Naive thymus-derived CD8-positive, alpha-beta T cell (primary cell): ENCODE results near the gene TUBB4B. TPM values are rescaled to one million over a fixed set of nuclear protein-coding genes. Genes with fewer than 3 reads are reported as not detected.
"Not testable (repeated sequence)": the region's sequence is repeated elsewhere in the genome, so short reads cannot be mapped to it uniquely, and the experiment has no call there.

Source experiments
- ATAC-seq, 2 donors: fragments of 150-1000 bp; cut with Tn5 transposase in 1 of 2; sonication (Bioruptor Pico), chemical (Tn5 transposase) in 1 of 2; 1 replicate in 1 of 2; 2 replicates in 1 of 2; pipeline ENCODE4 v1.10.0; 2021; ENCODE audit warnings: mild to moderate bottlenecking in 2 of 2, moderate library complexity in 2 of 2
- POLR2A ChIA-PET: fragments of 350-600 bp; sonication (Branson Sonifier 250); formaldehyde crosslinking; loops from one replicate; lab custom pipeline; 2021; ENCODE audit warnings: antibody characterized with exemption; lab: Charles Lee
- DNase-seq, 10 donors: peaks; one replicate each; pipeline versions ENCODE4 v3.0.0 to v3.0.0-alpha.2; 2020 to 2022
- H3K27ac Mint-ChIP-seq, 10 donors: one replicate each; pipeline ENCODE4 v1.8.0; 2020 to 2022; ENCODE audit warnings: mild to moderate bottlenecking in 10 of 10, mixed read lengths in 10 of 10, moderate library complexity in 4 of 10, inconsistent platforms in 1 of 10
- H3K27me3 Mint-ChIP-seq, 5 donors: one replicate each; pipeline ENCODE4 v1.8.0; 2021 to 2022; ENCODE audit warnings: mixed read lengths in 5 of 5
- H3K36me3 Mint-ChIP-seq, 3 donors: one replicate each; pipeline ENCODE4 v1.8.0; 2020 to 2022; ENCODE audit warnings: mixed read lengths in 3 of 3, mild to moderate bottlenecking in 2 of 3, inconsistent platforms in 1 of 3
- H3K4me1 Mint-ChIP-seq, 4 donors: one replicate each; pipeline ENCODE4 v1.8.0; 2021 to 2022; ENCODE audit warnings: mixed read lengths in 4 of 4
- H3K4me3 Mint-ChIP-seq, 10 donors: one replicate each; pipeline ENCODE4 v1.8.0; 2020 to 2022; ENCODE audit warnings: mild to moderate bottlenecking in 10 of 10, mixed read lengths in 10 of 10, moderate library complexity in 6 of 10, inconsistent platforms in 1 of 10
- H3K9me3 Mint-ChIP-seq, 9 donors: one replicate each; pipeline ENCODE4 v1.8.0; 2020 to 2022; ENCODE audit warnings: mixed read lengths in 9 of 9, mild to moderate bottlenecking in 3 of 9, inconsistent platforms in 1 of 9, moderate library complexity in 1 of 9
- polyA plus RNA-seq, 3 donors: library from polyadenylated mRNA; unstranded; fragments of 300-500 nt; fragmentation: Illumina TruSeq; gene quantifications; one replicate each; pipeline ENCODE4 v1.2.3, GENCODE V29; 2021
- total RNA-seq, 8 experiments: library from RNA in 2 of 8; stranded (reverse) in 2 of 8; gene quantifications; one replicate each; pipeline ENCODE4 v1.2.3 and lab custom pipeline; 2021 to 2026

Gene TUBB4B
- total and polyA plus RNA-seq, 5 experiments from 2014 or later = 10.8 to 60.2 (median 23.4) TPM

DNA sequence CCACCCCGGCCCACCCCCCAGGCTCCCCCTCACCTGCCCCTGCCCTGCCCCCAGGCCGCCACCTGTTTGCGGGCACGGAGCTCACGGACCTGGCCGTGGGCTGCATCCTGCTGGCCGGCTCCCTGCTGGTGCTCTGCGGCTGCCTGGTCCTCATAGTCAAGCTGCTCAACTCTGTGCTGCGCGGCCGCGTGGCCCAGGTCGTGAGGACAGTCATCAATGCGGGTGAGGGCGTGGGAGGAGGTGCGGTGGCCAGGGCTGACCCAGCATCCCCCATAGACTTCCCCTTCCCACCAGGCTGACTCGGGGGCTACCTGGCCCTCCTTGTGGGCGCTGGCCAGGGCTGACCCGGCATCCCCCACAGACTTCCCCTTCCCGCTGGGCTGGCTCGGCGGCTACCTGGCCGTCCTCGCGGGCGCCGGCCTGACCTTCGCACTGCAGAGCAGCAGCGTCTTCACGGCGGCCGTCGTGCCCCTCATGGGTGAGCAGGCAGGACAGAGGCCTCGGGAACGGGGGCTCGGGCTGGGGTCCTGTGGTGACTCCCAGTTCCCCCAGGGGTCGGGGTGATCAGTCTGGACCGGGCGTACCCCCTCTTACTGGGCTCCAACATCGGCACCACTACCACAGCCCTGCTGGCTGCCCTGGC, 6.9 kb upstream of the TUBB4B start:
- POLR2A ChIA-PET = interaction anchor here (1.4 kb wide), 1 partner anchor 21 kb away, joined by 5 read pairs; the partner anchor contains the start of gene NELFB
- Mint-ChIP-seq H3K36me3 (no peaks in the 10 kb centered on the region), H3K27me3 (peaks cover 0 to 18% (median 0%) of the 10 kb centered on the region in 5 donors), H3K9me3 (no peaks in the 10 kb centered on the region), H3K27ac (no peak overlapping the region), H3K4me1 (peaks cover 5 to 19% (median 12%) of the 10 kb centered on the region in 4 donors), H3K4me3 (no peak overlapping the region)
- ATAC-seq (no peak), DNase-seq (no peak)

DNA sequence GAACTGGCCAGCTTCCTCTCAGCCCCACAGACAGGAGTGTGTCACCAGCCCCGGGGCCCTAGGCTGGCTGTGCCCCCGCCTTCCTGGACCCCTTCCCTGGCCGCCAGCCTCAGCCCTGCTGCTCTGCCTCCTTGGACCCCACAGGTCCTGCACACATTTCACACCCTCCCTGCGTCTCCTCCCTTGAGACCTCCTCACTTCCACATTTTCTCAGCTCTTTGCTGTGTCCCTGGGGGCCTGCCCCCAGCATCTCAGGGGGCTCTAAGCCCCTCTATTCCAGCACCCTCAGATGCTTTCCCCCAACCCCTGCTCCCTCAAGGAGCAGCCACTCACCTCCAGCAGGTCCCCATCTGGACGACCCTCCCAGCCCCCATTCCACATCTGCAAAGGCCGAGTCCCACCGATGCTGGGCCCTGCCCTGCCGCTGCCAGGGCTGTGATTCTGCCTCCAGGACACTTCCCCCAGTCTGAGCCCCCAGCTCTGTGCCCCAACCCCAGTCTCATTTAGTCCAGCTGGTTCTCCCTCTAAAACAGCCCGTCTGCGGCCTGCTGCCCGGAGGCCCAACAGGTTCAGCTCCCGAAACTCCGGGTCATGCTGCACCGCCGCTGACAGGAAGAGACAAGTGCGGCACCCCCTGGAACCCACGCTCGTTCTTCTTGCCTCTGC, 6.2 kb upstream of the TUBB4B start:
- Mint-ChIP-seq H3K4me1 (peaks cover 5 to 26% (median 14%) of the 10 kb centered on the region in 4 donors), H3K36me3 (no peaks in the 10 kb centered on the region), H3K27me3 (peaks cover 0 to 18% (median 0%) of the 10 kb centered on the region in 5 donors), H3K9me3 (no peaks in the 10 kb centered on the region), H3K4me3 (peak overlapping the region in 1 of 10 donors; percentile 29), H3K27ac (peak overlapping the region in 1 of 10 donors; percentile 11)
- DNase-seq = no peak
- no peak for ATAC-seq
- POLR2A ChIA-PET = interaction anchor here (0.9 to 1.4 kb wide), 2 partner anchors 11 to 20 kb away, joined by 3 to 5 read pairs; partner anchors contain the start of gene NELFB

DNA sequence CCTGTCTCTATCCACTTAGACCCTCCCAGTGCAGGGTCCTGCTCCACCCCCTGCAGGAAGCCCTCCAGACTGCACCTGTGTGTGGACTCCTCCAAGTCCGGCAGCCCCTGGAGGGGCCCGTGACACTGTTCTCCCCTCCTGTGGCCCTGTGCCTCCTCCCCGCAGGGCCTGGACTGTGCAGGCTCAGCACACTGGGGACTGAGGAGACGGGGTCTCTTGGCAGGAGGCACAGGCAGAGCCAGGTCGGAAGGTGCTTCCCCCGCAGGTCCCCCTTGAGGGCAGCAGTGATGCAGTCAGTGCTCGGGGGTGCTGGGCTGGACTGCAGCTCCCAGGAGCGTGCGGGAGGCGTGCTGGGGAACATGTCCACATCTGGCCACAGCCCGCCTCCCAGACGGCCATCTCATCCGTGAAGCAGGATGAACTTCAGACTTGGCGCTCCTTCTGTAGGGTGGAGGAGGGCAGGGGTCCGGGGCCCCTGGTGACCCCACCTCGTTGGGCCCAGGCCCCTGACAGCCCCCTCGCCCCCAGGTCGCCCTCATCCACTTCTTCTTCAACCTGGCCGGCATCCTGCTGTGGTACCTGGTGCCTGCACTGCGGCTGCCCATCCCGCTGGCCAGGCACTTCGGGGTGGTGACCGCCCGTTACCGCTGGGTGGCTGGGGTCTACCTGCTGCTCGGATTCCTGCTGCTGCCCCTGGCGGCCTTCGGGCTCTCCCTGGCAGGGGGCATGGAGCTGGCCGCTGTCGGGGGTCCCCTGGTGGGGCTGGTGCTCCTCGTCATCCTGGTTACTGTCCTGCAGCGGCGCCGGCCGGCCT, 5.5 kb upstream of the TUBB4B start:
- no peak overlapping the region for H3K27ac Mint-ChIP-seq
- ATAC-seq = no peak
- no peaks in the 10 kb centered on the region for H3K9me3 Mint-ChIP-seq

DNA sequence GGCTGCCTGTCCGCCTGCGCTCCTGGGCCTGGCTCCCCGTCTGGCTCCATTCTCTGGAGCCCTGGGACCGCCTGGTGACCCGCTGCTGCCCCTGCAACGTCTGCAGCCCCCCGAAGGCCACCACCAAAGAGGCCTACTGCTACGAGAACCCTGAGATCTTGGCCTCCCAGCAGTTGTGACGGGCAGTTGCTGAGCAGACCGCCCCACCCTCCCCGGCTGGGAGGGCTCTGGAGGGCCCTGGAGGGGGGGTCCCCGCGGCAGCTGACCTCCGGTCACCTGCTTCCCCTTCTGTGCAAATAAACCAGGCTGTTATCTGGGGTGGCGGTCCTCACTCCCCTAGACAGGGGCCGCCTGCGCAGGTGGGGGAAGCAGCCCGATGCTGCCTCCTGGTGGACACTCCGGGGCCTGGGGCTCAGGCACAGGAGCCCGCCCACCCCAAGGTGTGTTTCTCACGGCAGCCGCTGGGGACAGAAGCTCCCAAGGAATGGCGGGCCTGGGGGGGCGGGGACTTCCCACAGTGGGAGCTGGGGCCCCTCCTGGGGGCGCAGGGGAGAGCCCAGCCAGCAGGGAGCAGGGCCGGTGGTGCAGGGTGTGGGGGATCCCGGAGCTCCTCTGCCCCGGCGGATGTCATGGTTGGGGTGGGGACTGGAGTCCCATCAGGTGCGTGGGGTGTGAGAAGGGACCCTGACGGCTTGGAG, 4.7 kb upstream of the TUBB4B start:
- DNase-seq (peak; percentile 84 to 94 (median 89)), ATAC-seq (peak; percentile 28 to 31)
- H3K9me3 Mint-ChIP-seq = no peaks in the 10 kb centered on the region
- peaks cover 5 to 31% (median 17%) of the 10 kb centered on the region in 4 donors for H3K4me1 Mint-ChIP-seq
- H3K36me3 Mint-ChIP-seq = no peaks in the 10 kb centered on the region
- peak overlapping the region in 1 of 10 donors; percentile 25 for H3K27ac Mint-ChIP-seq
- H3K27me3 Mint-ChIP-seq = peaks cover 0 to 18% (median 0%) of the 10 kb centered on the region in 5 donors
- POLR2A ChIA-PET = interaction anchor here (0.5 to 1.7 kb wide), 14 partner anchors 8 to 383 kb away, joined by 3 to 12 read pairs (median 4); partner anchors contain the start of genes ANAPC2, DPP7, EXD3 and MAN1B1
- H3K4me3 Mint-ChIP-seq = peak overlapping the region in 3 of 10 donors; percentile 9 to 48 (median 44)

More for the DNA sequence above, 5.5 kb upstream of the TUBB4B start:
- peaks cover 0 to 18% (median 0%) of the 10 kb centered on the region in 5 donors for H3K27me3 Mint-ChIP-seq
- no peak for DNase-seq
- no peak overlapping the region for H3K4me3 Mint-ChIP-seq
- no peaks in the 10 kb centered on the region for H3K36me3 Mint-ChIP-seq
- POLR2A ChIA-PET = interaction anchor here (0.9 to 1.7 kb wide), 7 partner anchors 12 to 384 kb away, joined by 3 to 7 read pairs (median 4); partner anchors contain the start of genes EXD3, MAN1B1, NELFB and NOXA1
- peaks cover 5 to 28% (median 14%) of the 10 kb centered on the region in 4 donors for H3K4me1 Mint-ChIP-seq

DNA sequence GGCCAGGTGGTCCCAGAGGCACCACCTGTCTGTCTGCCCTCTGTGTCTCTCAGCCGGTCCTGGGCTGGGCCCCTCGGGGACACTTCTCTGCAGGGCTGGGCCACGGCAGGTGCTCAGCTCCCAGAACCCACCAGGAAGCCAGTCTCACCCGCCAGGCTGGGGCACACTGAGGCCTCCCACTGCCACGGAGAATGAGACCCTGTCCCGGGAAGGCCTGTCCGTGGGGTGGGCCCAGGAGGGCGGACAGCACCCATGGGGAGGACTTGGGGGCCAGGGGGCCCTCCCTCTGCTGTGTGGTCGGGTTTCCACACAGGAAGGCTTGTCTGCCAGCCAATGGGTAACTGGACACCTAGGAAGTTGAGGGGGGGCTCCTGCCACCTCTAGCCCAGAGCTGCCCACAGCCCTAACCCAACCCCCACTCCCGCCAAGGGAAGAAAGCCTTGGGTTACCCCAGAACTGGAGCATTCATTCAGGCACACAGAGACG, 4.1 kb upstream of the TUBB4B start:
- no peaks in the 10 kb centered on the region for H3K9me3 Mint-ChIP-seq
- ATAC-seq (no peak), DNase-seq (no peak)
- peak overlapping the region in 2 of 10 donors; percentile 44 to 48 for H3K4me3 Mint-ChIP-seq
- no peak overlapping the region for H3K27ac Mint-ChIP-seq
- no peaks in the 10 kb centered on the region for H3K36me3 Mint-ChIP-seq
- peaks cover 0 to 14% (median 0%) of the 10 kb centered on the region in 5 donors for H3K27me3 Mint-ChIP-seq
- H3K4me1 Mint-ChIP-seq = peaks cover 6 to 31% (median 17%) of the 10 kb centered on the region in 4 donors
- POLR2A ChIA-PET = interaction anchor here (0.6 to 8.9 kb wide), 17 partner anchors 9 to 383 kb away, joined by 3 to 139 read pairs (median 4); partner anchors contain the start of genes ANAPC2, DPP7, EXD3 and MAN1B1

DNA sequence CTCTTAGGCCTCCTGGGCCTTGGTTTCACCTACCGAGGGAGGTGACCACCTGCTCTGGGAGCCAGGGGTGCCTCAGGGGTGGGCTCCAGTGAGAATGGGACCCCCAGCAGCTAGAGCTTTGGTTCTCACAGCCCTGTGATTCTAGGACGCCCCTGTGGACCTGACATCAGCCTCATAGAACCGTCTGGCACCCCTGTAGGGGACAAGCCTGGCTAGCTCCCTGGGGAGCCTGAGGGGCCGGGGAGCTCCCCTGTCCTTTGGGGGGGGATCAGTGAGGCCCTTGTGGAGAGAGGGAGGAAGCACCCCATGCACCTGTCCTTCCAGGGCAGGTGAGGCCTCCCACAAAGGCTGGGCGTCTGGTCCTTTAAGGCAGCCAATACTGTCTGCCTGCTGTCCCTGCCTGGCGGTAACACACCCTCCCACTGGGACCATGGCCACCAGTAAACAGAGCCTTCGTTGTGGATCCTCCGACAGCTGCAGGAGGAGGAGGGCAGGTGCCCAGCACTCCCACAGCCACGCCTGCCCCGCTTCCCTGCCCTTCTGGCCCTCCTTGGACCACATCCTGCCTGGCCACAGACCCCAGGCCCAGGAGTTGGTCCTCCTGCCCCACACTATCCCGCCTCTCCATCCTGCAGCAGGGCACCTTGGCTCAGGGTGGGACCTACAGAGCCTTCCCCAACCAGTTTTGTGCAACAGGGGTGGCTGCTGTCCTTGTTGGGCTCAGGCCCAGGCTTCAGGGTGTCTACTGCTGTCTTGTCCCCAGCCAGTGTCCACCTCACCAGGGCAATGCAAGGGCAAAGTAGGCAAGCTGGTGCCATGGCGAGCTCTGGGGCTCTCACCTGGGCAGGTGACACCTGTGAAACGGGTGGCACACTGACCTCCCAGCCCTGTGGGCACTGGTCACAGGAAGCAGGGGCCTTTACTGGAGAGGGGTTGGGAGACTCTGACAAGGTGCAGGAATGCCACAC, 3.0 kb upstream of the TUBB4B start:
- H3K27ac Mint-ChIP-seq = peak overlapping the region in 3 of 10 donors; percentile 20 to 70 (median 53)
- no peak for ATAC-seq
- peak overlapping the region in 3 of 10 donors; percentile 10 to 58 (median 45) for H3K4me3 Mint-ChIP-seq
- no peak for DNase-seq
- H3K4me1 Mint-ChIP-seq = peaks cover 10 to 41% (median 25%) of the 10 kb centered on the region in 4 donors
- POLR2A ChIA-PET = interaction anchor here (0.6 to 8.9 kb wide), 7 partner anchors 10 to 354 kb away, joined by 3 to 139 read pairs (median 4); partner anchors contain the start of genes MAN1B1, NDOR1, NELFB and RNF224
- H3K36me3 Mint-ChIP-seq = peaks cover 0 to 7% (median 6%) of the 10 kb centered on the region in 3 donors
- H3K27me3 Mint-ChIP-seq = peaks cover 0 to 11% (median 0%) of the 10 kb centered on the region in 5 donors
- H3K9me3 Mint-ChIP-seq = no peaks in the 10 kb centered on the region

DNA sequence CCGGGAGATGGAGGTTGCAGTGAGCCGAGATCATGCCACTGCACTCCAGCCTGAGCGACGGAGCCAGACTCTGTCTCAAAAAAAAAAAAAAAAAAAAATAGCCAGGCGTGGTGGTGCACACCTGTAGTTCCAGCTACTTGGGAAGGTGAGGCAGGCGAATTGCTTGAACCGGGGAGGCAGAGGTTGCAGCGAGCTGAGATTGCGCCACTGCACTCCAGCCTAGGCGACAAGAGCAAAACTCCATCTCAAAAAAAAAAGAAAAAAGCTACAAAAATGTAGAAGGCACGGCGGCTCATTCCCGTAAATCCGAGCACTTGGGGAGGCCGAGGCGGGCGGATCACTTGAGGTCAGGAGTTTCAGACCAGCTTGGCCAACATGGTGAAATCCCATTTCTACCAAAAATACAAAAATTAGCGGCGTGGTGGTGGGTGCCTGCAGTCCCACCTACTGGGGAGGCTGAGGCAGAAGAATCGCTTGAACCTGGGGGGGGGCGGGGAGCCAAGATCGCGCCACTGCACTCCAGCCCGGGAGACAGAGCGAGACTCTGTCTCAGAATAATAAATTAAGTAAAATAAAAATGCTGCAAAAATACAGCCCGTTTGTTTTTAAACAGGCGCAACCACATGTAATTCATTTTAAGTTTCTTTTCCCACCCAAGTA, 1.4 kb upstream of the TUBB4B start:
- peak overlapping the region; percentile 20 to 85 (median 70) for H3K27ac Mint-ChIP-seq
- not testable (repeated sequence) for H3K36me3 Mint-ChIP-seq, ATAC-seq, H3K9me3 Mint-ChIP-seq, DNase-seq, H3K27me3 Mint-ChIP-seq
- peaks cover 10 to 45% (median 31%) of the 10 kb centered on the region in 4 donors for H3K4me1 Mint-ChIP-seq
- POLR2A ChIA-PET = interaction anchor here (0.7 to 8.9 kb wide), 23 partner anchors 9 to 512 kb away, joined by 3 to 139 read pairs (median 7); partner anchors contain the start of genes ANAPC2, CYSRT1, EHMT1 and EXD3
- peak overlapping the region; percentile 65 to 84 (median 74) for H3K4me3 Mint-ChIP-seq

DNA sequence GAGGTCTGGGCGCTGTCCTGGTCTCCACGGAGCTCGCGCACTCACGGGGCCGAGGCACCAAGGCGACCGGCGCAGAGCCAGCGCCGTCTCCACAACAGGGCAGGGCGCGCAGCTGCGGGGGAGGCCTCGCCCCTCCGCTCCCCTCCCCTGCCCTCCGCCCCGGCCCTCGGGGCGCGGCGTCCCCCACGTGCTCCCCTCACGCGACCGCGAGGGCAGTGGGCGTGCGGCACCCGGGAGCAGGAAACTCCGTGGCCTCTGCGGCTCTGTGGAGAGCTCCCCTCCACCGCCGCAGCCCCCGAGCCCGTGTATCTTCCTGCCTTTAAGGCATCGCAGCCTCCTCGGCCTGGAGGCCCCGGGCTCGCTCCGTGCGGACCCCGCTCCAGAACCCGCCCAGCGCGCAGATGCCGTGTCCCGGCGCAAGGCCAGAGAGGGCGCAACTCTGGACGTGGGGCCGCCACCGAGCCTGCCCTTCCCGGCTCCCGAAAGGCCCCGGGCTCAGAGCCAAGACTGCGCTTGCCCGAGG, 708 bp upstream of the TUBB4B start:
- Mint-ChIP-seq H3K4me1 (peaks cover 7 to 40% (median 30%) of the 10 kb centered on the region in 4 donors), H3K4me3 (peak overlapping the region; percentile 65 to 84 (median 74)), H3K9me3 (no peaks in the 10 kb centered on the region), H3K27me3 (peaks cover 0 to 3% (median 0%) of the 10 kb centered on the region in 5 donors), H3K27ac (peak overlapping the region in 8 of 10 donors; percentile 58 to 96 (median 76)), H3K36me3 (peaks cover 0 to 10% (median 6%) of the 10 kb centered on the region in 3 donors)
- peak; percentile 35 to 45 for ATAC-seq
- peak in 9 of 10 donors; percentile 53 to 86 (median 70) for DNase-seq
- POLR2A ChIA-PET = interaction anchor here (0.6 to 8.9 kb wide), 40 partner anchors 9 to 1333 kb away, joined by 3 to 139 read pairs (median 4); partner anchors contain the start of genes ANAPC2, CAMSAP1, CYSRT1 and EHMT1

DNA sequence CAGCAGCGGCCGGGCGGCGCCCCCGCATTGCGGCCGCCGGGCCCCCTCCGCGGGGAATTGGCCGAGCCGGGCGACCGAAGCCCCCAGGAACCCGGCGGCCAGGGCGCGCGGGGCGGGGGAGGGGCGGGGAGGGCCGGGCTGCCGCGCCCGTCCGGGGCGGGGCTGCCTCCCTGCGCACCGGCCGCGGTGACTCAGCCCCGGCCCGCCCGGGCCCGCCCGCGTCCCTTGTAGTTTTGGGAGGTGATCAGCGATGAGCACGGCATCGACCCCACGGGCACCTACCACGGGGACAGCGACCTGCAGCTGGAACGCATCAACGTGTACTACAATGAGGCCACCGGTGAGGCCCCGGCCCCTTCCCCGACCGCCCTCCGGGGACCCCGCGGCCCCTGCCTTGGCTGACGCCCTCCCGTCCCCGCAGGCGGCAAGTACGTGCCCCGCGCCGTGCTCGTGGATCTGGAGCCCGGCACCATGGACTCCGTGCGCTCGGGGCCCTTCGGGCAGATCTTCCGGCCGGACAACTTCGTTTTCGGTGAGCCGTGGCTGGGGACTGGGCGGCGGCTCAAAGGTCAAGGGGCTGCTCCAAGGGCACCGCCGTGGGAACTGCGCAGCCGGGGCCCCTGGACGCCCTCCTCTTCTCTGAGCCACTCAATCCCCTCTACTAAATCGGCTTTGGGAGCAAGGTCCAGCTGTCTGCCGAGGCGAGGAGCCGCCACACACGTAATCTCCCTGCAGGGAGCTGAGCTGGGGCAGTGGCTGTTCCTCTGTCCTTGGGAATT, 592 bp downstream of the TUBB4B start:
- POLR2A ChIA-PET = interaction anchor here (0.6 to 8.9 kb wide), 25 partner anchors 14 to 1334 kb away, joined by 3 to 139 read pairs (median 6); partner anchors contain the start of genes ANAPC2, CAMSAP1, CYSRT1 and EHMT1
- Mint-ChIP-seq H3K9me3 (no peaks in the 10 kb centered on the region), H3K4me3 (peak overlapping the region; percentile 64 to 91 (median 84)), H3K4me1 (peaks cover 7 to 38% (median 27%) of the 10 kb centered on the region in 4 donors), H3K36me3 (peaks cover 0 to 10% (median 6%) of the 10 kb centered on the region in 3 donors), H3K27me3 (peaks cover 0 to 3% (median 0%) of the 10 kb centered on the region in 5 donors), H3K27ac (peak overlapping the region in 8 of 10 donors; percentile 13 to 96 (median 87))
- peak in 1 of 2 donors; percentile 19 for ATAC-seq
- peak in 6 of 10 donors; percentile 22 to 80 (median 59) for DNase-seq
